Activated T-helper 1 cell treated with Interleukin-2 at 50 U/mL for 16 hours (primary cell): ENCODE measurements around the gene BCL11A.

Source experiments
- DNase-seq: peaks from one replicate; pipeline ENCODE4 v3.0.0-alpha.2; 2020; ENCODE audit warnings: low read depth

The BCL11A gene

GRCh38 chr2:60505240-60505879 lies 48.1 kb downstream of the BCL11A start:
- no peak for DNase-seq

- no peak for DNase-seq
Measured at GRCh38 chr2:60504049-60504448, 49.4 kb downstream of the BCL11A start.

GRCh38 chr2:60502144-60502543 lies 51.3 kb downstream of the BCL11A start:
- no peak for DNase-seq

- no peak for DNase-seq
Measured at GRCh38 chr2:60500861-60501260, 52.6 kb downstream of the BCL11A start.

- DNase-seq: no peak
Measured at GRCh38 chr2:60499651-60500265, 53.7 kb downstream of the BCL11A start.

- DNase-seq: no peak
Measured at GRCh38 chr2:60498816-60499429, 54.5 kb downstream of the BCL11A start.

GRCh38 chr2:60498127-60498815 lies 55.2 kb downstream of the BCL11A start:
- DNase-seq: no peak

- no peak for DNase-seq
Measured at GRCh38 chr2:60497500-60497899, 56.0 kb downstream of the BCL11A start.

- DNase-seq: no peak
Measured at GRCh38 chr2:60496956-60497355, 56.5 kb downstream of the BCL11A start.

GRCh38 chr2:60496475-60496874 lies 57.0 kb downstream of the BCL11A start:
- no peak for DNase-seq

GRCh38 chr2:60495041-60495625 lies 58.3 kb downstream of the BCL11A start:
- no peak for DNase-seq

GRCh38 chr2:60493804-60494387 lies 59.6 kb downstream of the BCL11A start:
- DNase-seq: no peak

GRCh38 chr2:60492548-60492947 lies 60.9 kb downstream of the BCL11A start:
- no peak for DNase-seq

- no peak for DNase-seq
Measured at GRCh38 chr2:60490848-60491247, 62.6 kb downstream of the BCL11A start.

- DNase-seq: no peak
Measured at GRCh38 chr2:60490441-60490840, 63.0 kb downstream of the BCL11A start.

- DNase-seq: no peak
Measured at GRCh38 chr2:60489289-60489688, 64.2 kb downstream of the BCL11A start.

- no peak for DNase-seq
Measured at GRCh38 chr2:60488291-60488690, 65.2 kb downstream of the BCL11A start.

- no peak for DNase-seq
Measured at GRCh38 chr2:60487174-60487573, 66.3 kb downstream of the BCL11A start.

- no peak for DNase-seq
Measured at GRCh38 chr2:60486551-60486950, 66.9 kb downstream of the BCL11A start.

- DNase-seq: no peak
Measured at GRCh38 chr2:60486067-60486466, 67.4 kb downstream of the BCL11A start.

GRCh38 chr2:60485550-60485949 lies 67.9 kb downstream of the BCL11A start:
- no peak for DNase-seq

GRCh38 chr2:60485055-60485454 lies 68.4 kb downstream of the BCL11A start:
- no peak for DNase-seq
